ENCODE measurements around the gene MLXIP. TPM values are rescaled to one million over a fixed set of nuclear protein-coding genes. Genes with fewer than 3 reads are reported as not detected.
"Not testable (repeated sequence)": the region's sequence is repeated elsewhere in the genome, so short reads cannot be mapped to it uniquely, and the experiment has no call there.

MLXIP gene
- total and polyA plus RNA-seq, 12 donors: 11.5 to 37.9 (median 20.9) TPM

GRCh38 chr12:122051231-122051876, 27.2 kb upstream of the MLXIP start:
- DNase-seq: peak; percentile 46 to 76
- no peaks in the 10 kb centered on the region for H3K27me3 ChIP-seq
- peak overlapping the region; percentile 83 to 91 (median 90) for H3K27ac ChIP-seq
- 7 to 12% methylated on average over 14 of the region's 14 CpGs for WGBS, 2 donors
- H3K9me3 ChIP-seq: no peaks in the 10 kb centered on the region
- intact Hi-C loops (cut with DNase I): loop anchor here in 7 of 10 donors (5.0 to 10.0 kb wide), 5 partner anchors 133 to 153 kb away; partner anchors contain the start of genes B3GNT4 (in 2 of the 7), CFAP251 (in 1 of the 7) and LRRC43 (in 1 of the 7)
- ATAC-seq: peak; percentile 57 to 88 (median 82)
- TF ChIP-seq CTCF (IDR thresholded peaks at IDR 0.05): no peak
- peaks cover 12 to 33% (median 24%) of the 10 kb centered on the region in 9 donors for H3K4me1 ChIP-seq
- peak overlapping the region in 1 of 10 donors; percentile 16 for H3K4me3 ChIP-seq
- peaks cover 0 to 46% (median 10%) of the 10 kb centered on the region in 9 donors for H3K36me3 ChIP-seq

GRCh38 chr12:122052285-122052684, 26.3 kb upstream of the MLXIP start:
- H3K9me3 ChIP-seq: no peaks in the 10 kb centered on the region
- no peak for TF ChIP-seq CTCF (IDR thresholded peaks at IDR 0.05)
- H3K36me3 ChIP-seq: peaks cover 0 to 46% (median 10%) of the 10 kb centered on the region in 9 donors
- H3K27me3 ChIP-seq: no peaks in the 10 kb centered on the region
- peaks cover 12 to 33% (median 24%) of the 10 kb centered on the region in 9 donors for H3K4me1 ChIP-seq
- intact Hi-C loops (cut with DNase I): loop anchor here in 7 of 10 donors (5.0 to 10.0 kb wide), 5 partner anchors 133 to 153 kb away; partner anchors contain the start of genes B3GNT4 (in 2 of the 7), CFAP251 (in 1 of the 7) and LRRC43 (in 1 of the 7)
- H3K4me3 ChIP-seq: no peak overlapping the region
- ATAC-seq (no peak), DNase-seq (no peak)
- H3K27ac ChIP-seq: peak overlapping the region in 9 of 10 donors; percentile 83 to 91 (median 90)
- WGBS, 2 donors: 68 to 87% methylated on average over 2 of the region's 2 CpGs

- 92 to 94% methylated on average over 27 of the region's 27 CpGs for WGBS, 2 donors
- Histone ChIP-seq H3K4me3 (no peak overlapping the region), H3K27ac (no peak overlapping the region), H3K36me3 (peaks cover 0 to 57% (median 10%) of the 10 kb centered on the region in 9 donors), H3K4me1 (peaks cover 12 to 39% (median 24%) of the 10 kb centered on the region in 9 donors), H3K27me3 (no peaks in the 10 kb centered on the region), H3K9me3 (no peaks in the 10 kb centered on the region)
- ATAC-seq: no peak
- no peak for TF ChIP-seq CTCF (IDR thresholded peaks at IDR 0.05)
- DNase-seq: no peak
- intact Hi-C loops (cut with DNase I): loop anchor here (1.0 to 10.0 kb wide), 10 partner anchors 66 to 150 kb away; partner anchors contain the start of genes B3GNT4 (in 2 of the 10), CFAP251 (in 1 of the 10) and LRRC43 (in 1 of the 10)
These were observed 23.6 kb upstream of the MLXIP start for GRCh38 chr12:122054842-122055520.

- ATAC-seq, H3K9me3 ChIP-seq, DNase-seq, H3K27ac ChIP-seq, H3K27me3 ChIP-seq, H3K4me3 ChIP-seq: not testable (repeated sequence)
- 96 to 97% methylated on average over 7 of the region's 7 CpGs for WGBS, 2 donors
- Histone ChIP-seq H3K36me3 (peaks cover 0 to 62% (median 10%) of the 10 kb centered on the region in 9 donors), H3K4me1 (peaks cover 3 to 34% (median 17%) of the 10 kb centered on the region in 9 donors)
- intact Hi-C loops (cut with DNase I): loop anchor here in 6 of 10 donors (5.0 to 10.0 kb wide), 5 partner anchors 66 to 148 kb away; partner anchors contain the start of genes B3GNT4 (in 1 of the 6), CFAP251 (in 1 of the 6) and LRRC43 (in 1 of the 6)
These were observed 22.1 kb upstream of the MLXIP start for GRCh38 chr12:122056406-122056805.

Measured in heart right ventricle (tissue), 16 donors.